Common myeloid progenitor, CD34-positive (primary cell): ENCODE results near the gene DNAJC24.

Experiments used
- CTCF ChIA-PET: fragments of 350-600 bp; sonication (Branson Sonifier 250); formaldehyde crosslinking; loops from one replicate; lab custom pipeline; 2021; ENCODE audit warnings: antibody characterized with exemption; lab: Charles Lee
- POLR2A ChIA-PET: fragments of 350-600 bp; sonication (Branson Sonifier 250); formaldehyde crosslinking; loops from one replicate; lab custom pipeline; 2021; ENCODE audit warnings: antibody characterized with exemption; lab: Charles Lee
- DNase-seq, 3 donors: peaks; one replicate each; pipeline versions ENCODE4 v3.0.0 to v3.0.0-alpha.2; 2013
- H3K27ac ChIP-seq, 2 experiments: 1 replicate in 1 of 2; 2 replicates in 1 of 2; pipeline ENCODE4 v1.7.0; 2013; ENCODE audit warnings: inconsistent platforms in 2 of 2, low read length in 2 of 2, mild to moderate bottlenecking in 2 of 2, low read depth in 1 of 2, moderate library complexity in 1 of 2; ENCODE audit not compliant: severe bottlenecking in 2 of 2, insufficient read depth in 1 of 2, poor library complexity in 1 of 2
- H3K27me3 ChIP-seq, 5 experiments: replicated peaks in 2 of 5; 1 replicate in 3 of 5; 2 replicates in 2 of 5; pipeline versions ENCODE4 v1.6.1 to v1.7.0; 2013; ENCODE audit warnings: low read length in 4 of 5, mild to moderate bottlenecking in 2 of 5, moderate library complexity in 2 of 5, inconsistent platforms in 1 of 5; ENCODE audit not compliant: insufficient read depth in 5 of 5, control insufficient read depth in 4 of 5
- H3K36me3 ChIP-seq, 4 experiments: 1 replicate in 2 of 4; 2 replicates in 2 of 4; pipeline versions ENCODE4 v1.6.1 to v1.7.0; 2013; ENCODE audit warnings: low read length in 3 of 4, control low read depth in 1 of 4, mild to moderate bottlenecking in 1 of 4; ENCODE audit not compliant: control insufficient read depth in 4 of 4, insufficient read depth in 4 of 4
- H3K4me1 ChIP-seq, 4 experiments: 1 replicate in 3 of 4; 2 replicates in 1 of 4; pipeline versions ENCODE4 v1.6.1 to v1.7.1; 2013; ENCODE audit warnings: low read length in 3 of 4, mild to moderate bottlenecking in 3 of 4, control low read depth in 1 of 4, inconsistent platforms in 1 of 4, moderate library complexity in 1 of 4; ENCODE audit not compliant: control insufficient read depth in 4 of 4, insufficient read depth in 4 of 4; ENCODE audit errors: control extremely low read depth in 1 of 4
- H3K4me3 ChIP-seq, 7 experiments: 1 replicate in 4 of 7; 2 replicates in 3 of 7; pipeline versions ENCODE4 v1.5.1 to v1.7.0; 2013; ENCODE audit warnings: mild to moderate bottlenecking in 7 of 7, low read length in 6 of 7, moderate library complexity in 6 of 7, inconsistent platforms in 2 of 7, low read depth in 2 of 7, control low read depth in 1 of 7; ENCODE audit not compliant: insufficient read depth in 4 of 7, control insufficient read depth in 1 of 7; ENCODE audit errors: extremely low read depth in 1 of 7
- H3K9me3 ChIP-seq, 5 experiments: 1 replicate in 4 of 5; 2 replicates in 1 of 5; pipeline versions ENCODE4 v1.6.1 to v1.7.1; 2013; ENCODE audit warnings: low read length in 4 of 5, mild to moderate bottlenecking in 2 of 5, inconsistent platforms in 1 of 5, low read depth in 1 of 5, moderate library complexity in 1 of 5; ENCODE audit not compliant: control insufficient read depth in 4 of 5, insufficient read depth in 2 of 5; ENCODE audit errors: control extremely low read depth in 1 of 5
- WGBS: methylation state at CpG from one replicate; pipeline ENCODE4 v1.1.5; 2013; ENCODE audit not compliant: insufficient coverage; 5-methylcytosine and 5-hydroxymethylcytosine counted together

DNAJC24 gene

DNA sequence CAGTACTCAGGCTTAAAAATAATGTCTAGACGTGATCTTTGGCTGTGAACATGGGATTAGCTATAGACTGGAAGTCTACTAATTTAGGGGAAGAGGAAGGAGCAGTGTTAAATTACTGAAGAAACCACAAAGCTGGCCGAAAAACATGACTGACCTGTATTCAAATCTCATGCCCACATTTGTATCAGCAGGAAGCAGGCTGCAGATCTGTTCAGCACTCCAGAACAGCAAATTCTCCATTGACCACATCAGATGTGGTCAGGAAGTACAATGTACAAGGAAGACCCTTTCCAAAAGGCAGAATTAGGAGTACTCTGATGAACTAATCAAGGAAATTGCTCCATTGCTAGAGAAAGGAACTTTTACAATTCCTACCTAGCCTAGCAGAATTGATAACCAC is 31.9 kb upstream of the DNAJC24 start:
- no peaks in the 10 kb centered on the region for H3K36me3 ChIP-seq
- ChIA-PET POLR2A (no interaction called here), CTCF (interaction anchor here (1.4 kb wide), 1 partner anchor 9 kb away, joined by 4 read pairs; no protein-coding TSS in a partner anchor)
- no peak overlapping the region for H3K27ac ChIP-seq
- DNase-seq = peak; percentile 13 to 62 (median 41)
- no peaks in the 10 kb centered on the region for H3K27me3 ChIP-seq
- H3K4me1 ChIP-seq = peaks cover 0 to 12% (median 7%) of the 10 kb centered on the region in 4 experiments
- peaks cover 0 to 3% (median 0%) of the 10 kb centered on the region in 5 experiments for H3K9me3 ChIP-seq
- H3K4me3 ChIP-seq = no peak overlapping the region
- WGBS = 0% methylated on average over 2 of the region's 2 CpGs

DNA sequence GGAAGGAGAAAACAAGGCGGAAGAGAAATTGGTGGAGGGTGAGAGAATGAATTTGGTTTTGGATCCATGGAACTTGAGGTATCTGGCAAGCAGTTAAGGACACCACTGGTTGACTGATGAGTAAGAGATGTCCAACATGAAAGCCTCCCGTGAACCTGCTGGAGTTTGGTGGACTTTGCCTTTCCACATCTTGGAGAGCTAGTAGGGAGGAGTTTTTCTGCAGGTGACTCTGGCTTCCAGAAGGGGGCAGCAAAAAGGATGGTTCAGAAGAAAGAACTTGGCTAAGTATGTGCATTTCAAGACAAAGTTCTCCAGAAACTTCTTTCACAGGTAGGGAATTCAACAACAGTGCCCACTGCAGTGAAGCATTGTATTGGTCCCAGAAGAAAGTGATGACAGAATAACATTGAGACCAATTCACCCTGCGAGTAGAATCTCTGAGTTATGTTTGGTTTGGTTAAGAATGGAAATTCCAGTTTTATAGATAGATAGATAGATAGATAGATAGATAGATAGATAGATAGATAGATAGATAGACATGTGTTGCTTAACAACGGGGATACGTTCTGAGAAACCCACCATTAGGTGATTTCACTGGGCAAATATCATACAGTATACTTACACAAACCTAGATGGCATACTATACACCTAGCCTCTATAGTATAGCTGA is 28.6 kb upstream of the DNAJC24 start:
- 96% methylated on average over 3 of the region's 5 CpGs for WGBS
- Histone ChIP-seq H3K36me3 (no peaks in the 10 kb centered on the region), H3K9me3 (no peaks in the 10 kb centered on the region), H3K27me3 (no peaks in the 10 kb centered on the region), H3K4me3 (no peak overlapping the region), H3K4me1 (peaks cover 0 to 12% (median 7%) of the 10 kb centered on the region in 4 experiments), H3K27ac (no peak overlapping the region)
- DNase-seq = peak; percentile 28 to 45 (median 40)
- CTCF ChIA-PET = interaction anchor here (0.7 to 1.5 kb wide), 5 partner anchors 11 to 531 kb away, joined by 3 to 4 read pairs (median 3); no protein-coding TSS in a partner anchor
- POLR2A ChIA-PET = no interaction called here

DNA sequence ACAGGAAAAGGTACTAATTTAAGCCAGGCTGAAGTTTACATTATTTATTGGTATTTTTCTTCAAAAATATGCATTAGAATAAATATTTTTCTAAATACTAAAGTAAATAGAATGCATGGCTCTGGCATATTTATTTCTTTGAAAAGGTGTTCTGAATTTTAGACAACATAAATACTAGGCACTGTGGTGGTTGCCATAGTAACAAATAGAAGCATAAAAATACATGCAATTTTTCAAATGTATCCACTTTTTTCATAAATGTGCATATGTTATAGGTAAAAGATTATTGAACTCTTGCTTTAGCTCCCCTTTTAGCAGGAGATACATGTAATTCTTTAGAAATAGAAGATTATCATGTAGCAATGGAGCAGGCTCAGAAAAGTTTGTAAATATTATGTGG is 18.5 kb upstream of the DNAJC24 start:
- Histone ChIP-seq H3K36me3 (no peaks in the 10 kb centered on the region), H3K9me3 (no peaks in the 10 kb centered on the region), H3K4me3 (no peak overlapping the region), H3K27ac (no peak overlapping the region), H3K4me1 (no peaks in the 10 kb centered on the region), H3K27me3 (peaks cover 0 to 4% (median 0%) of the 10 kb centered on the region in 5 experiments)
- POLR2A ChIA-PET = no interaction called here
- DNase-seq = no peak
- CTCF ChIA-PET = no interaction called here

DNA sequence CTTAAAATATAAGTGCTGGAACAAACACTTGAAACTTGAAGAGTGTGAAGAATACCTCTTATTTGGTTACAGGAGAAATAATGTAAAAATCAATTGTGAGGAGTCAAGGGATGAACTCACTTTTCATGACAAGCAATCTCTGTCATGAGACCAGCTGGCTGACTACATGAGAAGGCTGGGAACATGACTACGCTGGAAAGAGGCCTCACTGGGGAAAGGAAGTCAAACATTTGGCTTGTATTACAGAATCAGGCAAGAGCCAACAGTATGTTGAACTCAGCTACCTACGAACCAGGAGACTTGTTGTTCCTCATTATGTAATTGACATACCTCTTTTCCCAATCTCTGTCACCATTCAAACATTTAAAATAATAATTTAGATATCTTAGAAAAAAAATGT is 14.5 kb upstream of the DNAJC24 start:
- ChIA-PET POLR2A (no interaction called here), CTCF (interaction anchor here (1.4 kb wide), 2 partner anchors 9 to 603 kb away, joined by 3 read pairs; no protein-coding TSS in a partner anchor)
- Histone ChIP-seq H3K27ac (no peak overlapping the region), H3K4me1 (no peaks in the 10 kb centered on the region), H3K9me3 (no peaks in the 10 kb centered on the region), H3K27me3 (peaks cover 0 to 4% (median 0%) of the 10 kb centered on the region in 5 experiments), H3K36me3 (no peaks in the 10 kb centered on the region), H3K4me3 (no peak overlapping the region)
- DNase-seq = no peak
- 80% methylated on average over 1 of the region's 2 CpGs for WGBS

DNA sequence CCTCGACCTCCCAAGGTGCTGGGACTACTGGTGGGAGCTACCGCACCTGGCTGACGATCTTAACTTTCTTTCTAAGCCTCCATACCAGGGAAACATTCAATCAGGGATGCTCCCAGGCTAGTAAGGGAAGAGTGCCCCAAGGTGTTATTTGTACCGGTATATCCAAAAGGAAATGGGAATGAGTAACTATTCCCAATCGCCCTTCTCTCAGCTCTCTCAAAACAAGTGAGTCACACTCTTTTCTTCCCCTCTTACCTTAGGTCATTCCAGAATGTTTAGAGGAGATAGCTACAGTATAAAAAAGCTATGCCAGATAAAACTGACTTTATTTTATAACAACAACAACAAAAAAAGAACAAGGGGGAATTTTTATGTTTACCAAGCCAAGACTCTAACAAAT is 13.8 kb upstream of the DNAJC24 start:
- 83% methylated on average over 2 of the region's 5 CpGs for WGBS
- CTCF ChIA-PET = interaction anchor here (1.4 kb wide), 1 partner anchor 10 kb away, joined by 3 read pairs; no protein-coding TSS in a partner anchor
- no peak for DNase-seq
- H3K27ac ChIP-seq = no peak overlapping the region
- no peaks in the 10 kb centered on the region for H3K9me3 ChIP-seq
- H3K27me3 ChIP-seq = peaks cover 0 to 4% (median 0%) of the 10 kb centered on the region in 5 experiments
- no peaks in the 10 kb centered on the region for H3K4me1 ChIP-seq
- H3K36me3 ChIP-seq = no peaks in the 10 kb centered on the region
- POLR2A ChIA-PET = no interaction called here
- no peak overlapping the region for H3K4me3 ChIP-seq

DNA sequence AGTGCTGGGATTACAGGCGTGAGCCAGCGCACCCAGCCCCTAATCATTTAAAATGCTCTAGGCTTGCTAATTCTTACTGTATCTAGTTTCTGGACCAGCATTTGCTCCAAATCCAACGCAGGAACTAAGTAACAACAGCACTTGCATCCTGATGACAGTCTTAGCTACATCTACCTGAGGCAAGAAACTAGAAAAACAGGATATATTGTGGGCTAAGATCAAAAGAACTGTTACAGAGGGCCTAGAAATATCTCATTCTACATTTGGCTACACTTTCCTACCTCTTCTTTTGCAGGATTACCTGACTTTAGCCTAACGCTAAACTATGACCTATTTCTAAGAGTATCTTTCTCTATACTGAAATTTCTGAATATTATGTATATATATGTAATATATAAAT is 7.9 kb upstream of the DNAJC24 start:
- no peak for DNase-seq
- ChIA-PET POLR2A (no interaction called here), CTCF (no interaction called here)
- no peaks in the 10 kb centered on the region for H3K36me3 ChIP-seq
- no peak overlapping the region for H3K27ac ChIP-seq
- no peaks in the 10 kb centered on the region for H3K9me3 ChIP-seq
- no peak overlapping the region for H3K4me3 ChIP-seq
- H3K27me3 ChIP-seq = no peaks in the 10 kb centered on the region
- 95% methylated on average over 3 of the region's 4 CpGs for WGBS
- peaks cover 0 to 5% (median 4%) of the 10 kb centered on the region in 4 experiments for H3K4me1 ChIP-seq

DNA sequence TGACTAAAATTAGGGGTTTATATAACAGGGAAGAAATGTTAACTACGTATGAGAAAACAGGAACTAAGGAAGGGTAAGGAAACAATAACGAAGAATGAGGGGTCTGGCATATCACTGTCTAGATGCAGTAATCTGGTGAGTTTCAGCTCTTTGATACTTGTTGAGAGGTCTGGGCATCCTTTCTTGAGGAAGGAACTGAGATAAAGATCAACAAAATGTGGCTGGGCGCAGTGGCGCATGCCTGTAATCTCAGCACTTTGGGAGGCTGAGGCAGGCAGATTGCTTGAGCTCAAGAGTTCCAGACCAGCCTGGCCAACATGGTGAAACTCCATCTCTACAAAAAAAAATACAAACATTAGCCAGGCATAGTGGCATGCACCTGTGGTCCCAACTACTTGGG is 2.9 kb upstream of the DNAJC24 start:
- Histone ChIP-seq H3K4me1 (peaks cover 7 to 23% (median 14%) of the 10 kb centered on the region in 4 experiments), H3K27ac (no peak overlapping the region), H3K9me3 (no peaks in the 10 kb centered on the region), H3K4me3 (no peak overlapping the region), H3K27me3 (peaks cover 0 to 9% (median 0%) of the 10 kb centered on the region in 5 experiments), H3K36me3 (no peaks in the 10 kb centered on the region)
- peak; percentile 21 to 67 (median 57) for DNase-seq
- WGBS = 0% methylated on average over 2 of the region's 4 CpGs
- ChIA-PET POLR2A (no interaction called here), CTCF (interaction anchor here (1.3 kb wide), 1 partner anchor 26 kb away, joined by 4 read pairs; no protein-coding TSS in a partner anchor)
